Activated B cell treated with CpG ODN at 0.5 μM for 24 hours (primary cell): Measurements from ENCODE around the gene SMG1. TPM values are rescaled to one million over a fixed set of nuclear protein-coding genes. Genes with fewer than 3 reads are reported as not detected.
"Not testable (repeated sequence)": the region's sequence is repeated elsewhere in the genome, so short reads cannot be mapped to it uniquely, and the experiment has no call there.

Experiments
- ATAC-seq: fragments of 200-7000 bp; cut with Tn5 transposase; one replicate; pipeline ENCODE4 v1.10.0; 2021; ENCODE audit warnings: low read depth, mild to moderate bottlenecking, moderate library complexity
- CTCF ChIA-PET: fragments of 350-600 bp; sonication (Branson Sonifier 250); formaldehyde crosslinking; loops from one replicate; lab custom pipeline; 2021; ENCODE audit warnings: antibody characterized with exemption; lab: Charles Lee
- POLR2A ChIA-PET: fragments of 350-600 bp; sonication (Branson Sonifier 250); formaldehyde crosslinking; loops from one replicate; lab custom pipeline; 2021; ENCODE audit warnings: antibody characterized with exemption; lab: Charles Lee
- DNase-seq: peaks from one replicate; pipeline ENCODE4 v3.0.0; 2022
- H3K27ac Mint-ChIP-seq: one replicate; pipeline ENCODE4 v1.8.0; 2020; ENCODE audit warnings: mixed read lengths
- H3K27me3 Mint-ChIP-seq: one replicate; pipeline ENCODE4 v1.8.0; 2021; ENCODE audit warnings: mixed read lengths
- H3K36me3 Mint-ChIP-seq: one replicate; pipeline ENCODE4 v1.8.0; 2021; ENCODE audit warnings: low read depth, mixed read lengths
- H3K4me1 Mint-ChIP-seq: one replicate; pipeline ENCODE4 v1.8.0; 2021; ENCODE audit warnings: mixed read lengths
- H3K4me3 Mint-ChIP-seq: one replicate; pipeline ENCODE4 v1.8.0; 2020; ENCODE audit warnings: mild to moderate bottlenecking, mixed read lengths
- H3K9me3 Mint-ChIP-seq: one replicate; pipeline ENCODE4 v1.8.0; 2020; ENCODE audit warnings: mixed read lengths
- intact Hi-C: fragments of 100-400 bp; cut with micrococcal nuclease; formaldehyde crosslinking; loops from one replicate; pipeline ENCODE4 v1.15.1; 2024
- total RNA-seq: library from RNA; stranded (reverse); gene quantifications from 2 replicates; pipeline ENCODE4 v1.2.3, GENCODE V29; 2022
- TF ChIP-seq, protein P1 (sequence below): fragments of 200-600 bp; IDR thresholded peaks from one replicate; pipeline ENCODE4 v1.8.0; 2022; ENCODE audit warnings: antibody characterized with exemption, mild to moderate bottlenecking

Gene SMG1
- total RNA-seq: 188 and 215 TPM in 2 replicates

DNA sequence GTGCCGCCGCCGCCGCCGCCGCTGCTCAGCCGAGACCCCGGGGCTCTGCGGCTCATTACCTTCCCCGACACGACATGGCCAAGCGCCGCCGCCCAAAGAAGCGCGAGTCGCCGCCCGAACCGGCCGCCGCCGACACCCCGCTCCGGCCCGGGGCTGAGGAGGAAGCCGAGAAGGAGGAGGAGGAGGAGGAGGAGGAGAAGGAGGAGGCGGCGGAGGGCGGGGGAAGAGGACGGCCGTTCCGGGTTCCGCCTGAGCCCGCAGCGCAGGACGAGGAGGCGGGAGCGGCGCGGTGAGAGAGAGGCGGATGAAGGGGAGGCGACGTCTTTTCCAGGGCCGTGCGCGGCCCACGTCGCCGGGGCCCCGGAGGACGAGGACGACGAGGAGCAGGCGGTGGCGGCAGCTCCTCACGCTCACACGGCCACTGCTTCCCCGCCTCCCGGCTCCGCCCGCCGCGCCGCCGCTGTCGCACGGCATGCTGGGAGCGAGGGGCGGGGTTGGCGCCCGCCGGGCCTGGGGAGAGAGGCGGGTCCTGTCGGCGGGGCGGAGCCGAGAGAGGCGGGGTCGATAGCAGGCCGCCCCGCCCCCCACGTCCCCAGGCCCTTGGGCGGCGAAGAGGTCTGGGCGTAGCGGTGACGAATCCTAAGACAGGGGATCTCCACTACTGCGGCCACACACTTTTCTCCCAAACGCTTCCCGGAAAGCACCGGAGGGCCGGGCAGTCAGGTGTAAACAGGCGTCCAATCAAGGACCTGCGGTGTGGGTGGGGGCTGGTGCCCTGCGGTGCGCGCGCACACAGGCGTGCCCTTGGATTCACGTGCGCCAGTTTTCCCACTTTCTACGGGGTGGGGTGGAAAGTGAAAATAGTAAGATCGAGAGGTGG is at the start of gene SMG1:
Gene SMG1, minus strand, starts transcription at position 423 of the 880 bp plus-strand sequence. Its CDS starts 367 bp downstream, at position 56.
- peak; percentile 86 for ATAC-seq
- H3K9me3 Mint-ChIP-seq, CTCF ChIA-PET, H3K36me3 Mint-ChIP-seq, H3K27me3 Mint-ChIP-seq: not testable (repeated sequence)
- Mint-ChIP-seq H3K27ac (peak within 1 kb of the TSS; percentile 93), H3K4me1 (peaks cover 46% of the 10 kb centered on the region), H3K4me3 (peak within 1 kb of the TSS; percentile 94)
- intact Hi-C loops: loop anchor here (1.0 to 5.0 kb wide), 5 partner anchors 20 to 596 kb away; partner anchors contain the start of genes ARL6IP1, CCP110, COQ7 and GDE1
- DNase-seq: peak; percentile 97
- POLR2A ChIA-PET: interaction anchor here (0.6 to 2.8 kb wide), 8 partner anchors 18 to 629 kb away, joined by 3 to 12 read pairs (median 4); partner anchors contain the start of genes ARL6IP1, RPS15A and VPS35L

DNA sequence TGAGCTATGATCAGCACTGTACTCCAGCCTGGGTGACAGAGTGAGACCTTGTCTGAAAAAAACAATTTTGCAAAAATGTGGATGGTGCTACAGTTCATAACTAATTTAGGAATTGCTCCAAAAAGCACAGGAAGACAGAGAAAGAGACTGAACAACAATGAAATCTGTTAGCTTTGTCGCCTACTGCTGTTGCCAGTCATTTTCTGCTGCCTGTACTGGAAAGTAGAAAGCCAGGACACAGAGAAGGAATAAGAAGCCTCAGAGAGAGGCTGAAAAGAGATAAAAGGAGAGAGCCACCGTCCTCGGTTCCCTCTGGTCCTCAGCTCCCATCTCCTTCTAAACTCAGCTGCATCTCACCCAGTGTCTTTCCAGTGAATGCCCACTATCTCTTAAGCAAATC is 48.9 kb upstream of the SMG1 start:
- TF ChIP-seq, protein P1, sequence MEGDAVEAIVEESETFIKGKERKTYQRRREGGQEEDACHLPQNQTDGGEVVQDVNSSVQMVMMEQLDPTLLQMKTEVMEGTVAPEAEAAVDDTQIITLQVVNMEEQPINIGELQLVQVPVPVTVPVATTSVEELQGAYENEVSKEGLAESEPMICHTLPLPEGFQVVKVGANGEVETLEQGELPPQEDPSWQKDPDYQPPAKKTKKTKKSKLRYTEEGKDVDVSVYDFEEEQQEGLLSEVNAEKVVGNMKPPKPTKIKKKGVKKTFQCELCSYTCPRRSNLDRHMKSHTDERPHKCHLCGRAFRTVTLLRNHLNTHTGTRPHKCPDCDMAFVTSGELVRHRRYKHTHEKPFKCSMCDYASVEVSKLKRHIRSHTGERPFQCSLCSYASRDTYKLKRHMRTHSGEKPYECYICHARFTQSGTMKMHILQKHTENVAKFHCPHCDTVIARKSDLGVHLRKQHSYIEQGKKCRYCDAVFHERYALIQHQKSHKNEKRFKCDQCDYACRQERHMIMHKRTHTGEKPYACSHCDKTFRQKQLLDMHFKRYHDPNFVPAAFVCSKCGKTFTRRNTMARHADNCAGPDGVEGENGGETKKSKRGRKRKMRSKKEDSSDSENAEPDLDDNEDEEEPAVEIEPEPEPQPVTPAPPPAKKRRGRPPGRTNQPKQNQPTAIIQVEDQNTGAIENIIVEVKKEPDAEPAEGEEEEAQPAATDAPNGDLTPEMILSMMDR: no peak
- H3K36me3 Mint-ChIP-seq: no peaks in the 10 kb centered on the region
- H3K4me3 Mint-ChIP-seq: no peak overlapping the region
- H3K4me1 Mint-ChIP-seq: no peaks in the 10 kb centered on the region
- no peak for DNase-seq
- intact Hi-C loops: no loop called here
- ATAC-seq: no peak
- no peaks in the 10 kb centered on the region for H3K9me3 Mint-ChIP-seq
- peaks cover 28% of the 10 kb centered on the region for H3K27me3 Mint-ChIP-seq
- no peak overlapping the region for H3K27ac Mint-ChIP-seq
- ChIA-PET POLR2A (no interaction called here), CTCF (interaction anchor here (0.6 kb wide), 1 partner anchor 123 kb away, joined by 3 read pairs; no protein-coding TSS in a partner anchor)

DNA sequence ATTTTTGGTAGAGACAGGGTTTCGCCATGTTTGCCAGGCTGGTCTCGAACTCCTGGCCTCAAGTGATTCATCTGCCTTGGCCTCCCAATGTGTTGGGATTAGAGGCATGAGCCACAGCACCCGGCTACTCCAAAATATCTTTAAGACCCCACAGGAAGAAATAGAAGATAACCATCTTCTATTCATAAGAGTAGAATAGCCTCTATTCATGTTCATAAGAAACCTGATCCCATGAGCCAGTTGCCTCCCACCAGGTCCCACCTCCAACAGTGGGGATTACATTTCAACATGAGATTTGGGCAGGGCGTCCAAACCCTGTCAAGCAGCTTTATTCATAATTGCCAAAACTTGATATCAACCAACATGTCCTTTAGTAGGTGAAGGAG is 43.6 kb upstream of the SMG1 start:
- H3K27me3 Mint-ChIP-seq: peaks cover 4% of the 10 kb centered on the region
- ChIA-PET POLR2A (no interaction called here), CTCF (interaction anchor here (0.8 to 0.9 kb wide), 2 partner anchors 9 to 168 kb away, joined by 6 to 7 read pairs; partner anchors contain the start of gene ARL6IP1)
- H3K4me1 Mint-ChIP-seq: peaks cover 6% of the 10 kb centered on the region
- no peaks in the 10 kb centered on the region for H3K36me3 Mint-ChIP-seq
- H3K9me3 Mint-ChIP-seq: no peaks in the 10 kb centered on the region
- TF ChIP-seq, protein P1: no peak
- no peak overlapping the region for H3K4me3 Mint-ChIP-seq
- no peak overlapping the region for H3K27ac Mint-ChIP-seq
- intact Hi-C loops: loop anchor here (1.0 to 10.0 kb wide), 3 partner anchors 44 to 169 kb away; partner anchors contain the start of genes ARL6IP1 and SMG1
- DNase-seq: no peak
- no peak for ATAC-seq

DNA sequence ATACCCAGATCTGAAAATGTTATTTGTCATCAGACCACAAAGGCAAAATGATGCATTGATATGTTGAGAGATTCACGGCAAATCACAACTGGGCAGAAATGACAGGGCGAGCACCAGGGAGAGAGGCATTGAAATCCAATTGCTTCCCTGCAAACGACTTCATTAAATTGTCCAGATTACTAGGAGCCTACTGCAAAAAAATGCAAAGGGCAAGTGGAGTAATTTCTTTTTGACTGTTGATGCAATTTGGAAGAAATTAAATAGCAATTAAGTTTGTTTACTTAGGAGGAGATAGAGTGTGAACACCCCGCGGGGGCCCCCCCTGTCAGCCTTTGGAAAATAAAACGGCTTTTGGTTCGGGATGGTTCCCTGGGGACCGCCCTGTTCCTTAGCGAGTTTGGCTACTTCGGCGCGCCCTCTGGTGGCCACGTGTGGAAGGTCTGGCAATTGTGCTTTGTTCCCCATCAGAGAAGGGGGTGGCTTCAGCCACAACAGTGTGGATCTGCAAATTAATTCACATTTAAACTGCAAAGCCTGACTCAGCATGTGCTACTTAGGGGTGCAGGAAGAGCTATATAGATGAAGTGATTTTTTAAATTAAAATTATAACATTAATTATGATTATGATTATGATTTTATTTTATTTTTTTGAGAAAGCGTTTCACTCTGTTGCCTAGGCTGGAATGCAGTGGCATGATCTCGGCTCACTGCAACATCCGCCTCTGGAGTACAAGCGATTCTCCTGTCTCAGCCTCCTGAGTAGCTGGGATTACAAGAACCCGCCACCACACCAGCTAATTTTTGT is 43.0 kb upstream of the SMG1 start:
- TF ChIP-seq, protein P1: peak; percentile 93
- POLR2A ChIA-PET: no interaction called here
- intact Hi-C loops: loop anchor here (1.0 to 10.0 kb wide), 3 partner anchors 43 to 168 kb away; partner anchors contain the start of genes ARL6IP1 and SMG1

DNA sequence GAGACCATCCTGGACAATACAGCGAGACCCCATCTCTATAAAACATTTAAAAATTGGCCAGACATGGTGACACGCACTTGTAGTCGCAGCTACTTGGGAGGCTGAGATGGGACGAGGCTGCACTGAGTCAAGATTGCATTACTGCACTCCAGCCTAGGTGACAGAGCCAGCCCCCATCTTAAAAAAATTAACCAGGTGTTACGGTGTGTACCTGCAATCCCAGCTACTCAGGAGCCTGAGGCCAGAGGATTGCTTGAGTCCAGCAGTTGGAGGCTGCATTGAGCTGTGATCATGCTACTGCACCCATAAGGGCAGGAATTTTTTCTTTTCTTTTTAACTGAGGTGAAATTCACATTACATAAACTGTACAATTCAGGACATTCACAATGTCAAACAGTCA is 40.6 kb upstream of the SMG1 start:
- H3K27ac Mint-ChIP-seq: no peak overlapping the region
- ATAC-seq (no peak), DNase-seq (no peak)
- no peaks in the 10 kb centered on the region for H3K36me3 Mint-ChIP-seq
- H3K4me1 Mint-ChIP-seq: peaks cover 6% of the 10 kb centered on the region
- CTCF ChIA-PET: interaction anchor here (1.2 to 1.6 kb wide), 3 partner anchors 9 to 162 kb away, joined by 3 to 4 read pairs (median 4); no protein-coding TSS in a partner anchor
- intact Hi-C loops: loop anchor here (10.0 kb wide), 1 partner anchor 62 kb away; no protein-coding TSS in a partner anchor
- peaks cover 3% of the 10 kb centered on the region for H3K27me3 Mint-ChIP-seq
- POLR2A ChIA-PET: no interaction called here
- no peak overlapping the region for H3K4me3 Mint-ChIP-seq
- TF ChIP-seq, protein P1: no peak
- no peaks in the 10 kb centered on the region for H3K9me3 Mint-ChIP-seq

More for the DNA sequence above, 43.0 kb upstream of the SMG1 start:
- peak; percentile 78 for ATAC-seq
- CTCF ChIA-PET: interaction anchor here (0.8 to 0.9 kb wide), 2 partner anchors 8 to 168 kb away, joined by 6 to 7 read pairs; partner anchors contain the start of gene ARL6IP1
- Mint-ChIP-seq H3K4me1 (peaks cover 6% of the 10 kb centered on the region), H3K36me3 (no peaks in the 10 kb centered on the region), H3K4me3 (peak overlapping the region; percentile 50), H3K27ac (no peak overlapping the region), H3K9me3 (no peaks in the 10 kb centered on the region), H3K27me3 (peaks cover 4% of the 10 kb centered on the region)
- peak; percentile 70 for DNase-seq
